Measurements from ENCODE around the gene TMED9.
"Not testable (repeated sequence)": the region's sequence is repeated elsewhere in the genome, so short reads cannot be mapped to it uniquely, and the experiment has no call there.

TMED9 gene

GRCh38 chr5:177607452-177608192 is 15.6 kb downstream of the TMED9 start:
- peak; percentile 46 for DNase-seq

GRCh38 chr5:177608243-177609075 is 16.5 kb downstream of the TMED9 start:
- no peak for DNase-seq

GRCh38 chr5:177609076-177610059 is 17.4 kb downstream of the TMED9 start:
- no peak for DNase-seq

- no peak for DNase-seq
These were observed 18.2 kb downstream of the TMED9 start for GRCh38 chr5:177610131-177610769.

- no peak for DNase-seq
These were observed 18.9 kb downstream of the TMED9 start for GRCh38 chr5:177610770-177611445.

- no peak for DNase-seq
These were observed 19.6 kb downstream of the TMED9 start for GRCh38 chr5:177611446-177612214.

- no peak for DNase-seq
These were observed 20.2 kb downstream of the TMED9 start for GRCh38 chr5:177612215-177612673.

- DNase-seq, result no peak
These were observed 28.6 kb downstream of the TMED9 start for GRCh38 chr5:177620560-177620959.

GRCh38 chr5:177624172-177624571 is 32.2 kb downstream of the TMED9 start:
- not testable (repeated sequence) for DNase-seq

- not testable (repeated sequence) for DNase-seq
These were observed 38.2 kb downstream of the TMED9 start for GRCh38 chr5:177630186-177630585.

GRCh38 chr5:177634912-177635311 is 42.9 kb downstream of the TMED9 start:
- not testable (repeated sequence) for DNase-seq

GRCh38 chr5:177645462-177645861 is 53.5 kb downstream of the TMED9 start:
- not testable (repeated sequence) for DNase-seq

Data from NCI-H187 treated with DMSO at 0.1 percent for 48 hours (cell line).